GM12878 (cell line): ENCODE results near the gene SEMA5A. TPM values are rescaled to one million over a fixed set of nuclear protein-coding genes. Genes with fewer than 3 reads are reported as not detected.
A peak's percentile ranks its signal among the peaks of the same experiment; 100 is the strongest.

Experiments
- ATAC-seq: fragments of 200-7000 bp; cut with Tn5 transposase; 3 replicates; pipeline ENCODE4 v1.9.1; 2020; ENCODE audit warnings: mild to moderate bottlenecking, moderate library complexity
- BruUV-seq: library from RNA; stranded (reverse); fragments of 400-500 nt; replicated peaks from 2 replicates; lab custom pipeline; 2021; lab: Mats Ljungman, UMichigan
- CTCF ChIA-PET: fragments of 300-600 bp; sonication (Branson Sonifier 250); formaldehyde crosslinking; extraction: SDS; loops from one replicate; lab custom pipeline; 2021; ENCODE audit warnings: inconsistent platforms; lab: Yijun Ruan, JAX
- POLR2A ChIA-PET: fragments of 350-600 bp; formaldehyde crosslinking; extraction: SDS; loops from one replicate; lab custom pipeline; 2021; ENCODE audit warnings: inconsistent platforms; lab: Charles Lee
- RAD21 ChIA-PET: fragments of 300-600 bp; sonication (Branson Sonifier 250); formaldehyde crosslinking; loops from one replicate; lab custom pipeline; 2023; ENCODE audit warnings: antibody characterized with exemption; ENCODE audit not compliant: unreplicated experiment; lab: Charles Lee
- SMC1A ChIA-PET: fragments of 300-600 bp; sonication (Branson Sonifier 250); formaldehyde crosslinking; loops from one replicate; lab custom pipeline; 2023; ENCODE audit not compliant: unreplicated experiment, uncharacterized antibody; lab: Charles Lee
- DNase-seq: peaks from one replicate; pipeline ENCODE4 v3.0.0-alpha.2; 2011; ENCODE audit warnings: low read depth, low spot score
- FAIRE-seq: peaks from 3 replicates; lab custom pipeline; 2011; peaks lifted over from hg19 to GRCh38; lab: Jason Lieb, UNC
- H2AFZ ChIP-seq: 2 replicates; pipeline ENCODE4 v1.6.0; 2011; ENCODE audit warnings: low read depth, low read length, control low read depth; ENCODE audit not compliant: control insufficient read depth
- H3K27ac ChIP-seq: 2 replicates; pipeline ENCODE4 v1.5.1; 2011; ENCODE audit warnings: control low read depth; ENCODE audit not compliant: control insufficient read depth, insufficient read depth
- H3K27me3 ChIP-seq, 2 experiments: replicated peaks in 1 of 2; 2 replicates each; pipeline versions ENCODE4 v1.6.0 to v1.6.1; 2011; ENCODE audit warnings: low read length in 1 of 2; ENCODE audit not compliant: control insufficient read depth in 2 of 2, insufficient read depth in 2 of 2
- H3K36me3 ChIP-seq, 2 experiments: 2 replicates each; pipeline ENCODE4 v1.5.1; 2011; ENCODE audit warnings: low read length in 1 of 2; ENCODE audit not compliant: control insufficient read depth in 2 of 2, insufficient read depth in 2 of 2
- H3K4me1 ChIP-seq: 2 replicates; pipeline ENCODE4 v1.6.1; 2011; ENCODE audit warnings: mild to moderate bottlenecking, low read length, moderate library complexity, mixed read lengths; ENCODE audit not compliant: control insufficient read depth, insufficient read depth
- H3K4me2 ChIP-seq: 2 replicates; pipeline ENCODE4 v1.6.0; 2011; ENCODE audit warnings: control low read depth; ENCODE audit not compliant: control insufficient read depth, insufficient read depth
- H3K4me3 ChIP-seq: fragments of 200-600 bp; sonication (generic); 2 replicates; pipeline ENCODE4 v1.5.1; 2016
- H3K79me2 ChIP-seq: 2 replicates; pipeline ENCODE4 v1.6.0; 2011; ENCODE audit warnings: low read length; ENCODE audit not compliant: control insufficient read depth, insufficient read depth
- H3K9ac ChIP-seq: 2 replicates; pipeline ENCODE4 v1.8.0; 2011; ENCODE audit warnings: low read length, control low read depth, mixed read lengths; ENCODE audit not compliant: control insufficient read depth, insufficient read depth
- H3K9me3 ChIP-seq: replicated peaks from 3 replicates; pipeline ENCODE4 v1.5.1; 2011; ENCODE audit warnings: mild to moderate bottlenecking, low read length; ENCODE audit not compliant: control insufficient read depth, insufficient read depth
- H4K20me1 ChIP-seq: 2 replicates; pipeline ENCODE4 v1.6.0; 2011; ENCODE audit not compliant: control insufficient read depth, insufficient read depth
- BCL11A ChIP-seq: IDR thresholded peaks from 2 replicates; pipeline ENCODE4 v1.6.1; 2011; ENCODE audit warnings: low read depth, low read length
- BRCA1 ChIP-seq: IDR thresholded peaks from 2 replicates; pipeline ENCODE4 v1.6.1; 2011; ENCODE audit warnings: low read depth, low read length, improper control_type of control experiment
- EGR1 ChIP-seq, 2 experiments: IDR thresholded peaks; 1 replicate in 1 of 2; 2 replicates in 1 of 2; pipeline ENCODE4 v1.6.1; 2011 to 2012; ENCODE audit warnings: low read depth in 2 of 2, low read length in 2 of 2, borderline replicate concordance in 1 of 2, mild to moderate bottlenecking in 1 of 2, moderate library complexity in 1 of 2
- IKZF2 ChIP-seq, 2 experiments: fragments of 450-650 bp; IDR thresholded peaks; 2 replicates each; pipeline ENCODE4 v1.6.1; 2017; ENCODE audit warnings: mild to moderate bottlenecking in 2 of 2, moderate library complexity in 2 of 2
- MTA2 ChIP-seq: fragments of 450-650 bp; IDR thresholded peaks from 2 replicates; pipeline ENCODE4 v1.6.1; 2016; ENCODE audit warnings: low read depth, mild to moderate bottlenecking, moderate library complexity
- NR2C1 ChIP-seq: fragments of 450-650 bp; IDR thresholded peaks from 2 replicates; pipeline ENCODE4 v1.6.1; 2017; ENCODE audit warnings: antibody characterized with exemption, mild to moderate bottlenecking, moderate library complexity
- RUNX3 ChIP-seq: IDR thresholded peaks from 2 replicates; pipeline ENCODE4 v1.6.1; 2012; ENCODE audit warnings: low read length, inconsistent platforms
- TARDBP ChIP-seq: IDR thresholded peaks from 2 replicates; pipeline ENCODE4 v1.6.1; 2016; ENCODE audit warnings: borderline replicate concordance
- TCF3 ChIP-seq: IDR thresholded peaks from 2 replicates; pipeline ENCODE4 v1.6.1; 2012; ENCODE audit warnings: low read depth, mild to moderate bottlenecking, low read length, borderline replicate concordance; ENCODE audit not compliant: insufficient read depth
- ZNF274 ChIP-seq: IDR thresholded peaks from one replicate; pipeline ENCODE4 v1.8.0; 2011; ENCODE audit not compliant: insufficient read length, insufficient read depth
- WGBS: methylation state at CpG from one replicate; pipeline ENCODE4 v1.1.6; 2016; ENCODE audit warnings: low lambda C conversion rate; ENCODE audit not compliant: insufficient replicate concordance, insufficient coverage; ENCODE audit errors: missing lambda C conversion rate; 5-methylcytosine and 5-hydroxymethylcytosine counted together
- in situ Hi-C: fragments of 300-500 bp; cut with MboI; formaldehyde crosslinking; loops from 9 replicates; pipeline ENCODE4 v1.14.3; 2018; ENCODE audit warnings: mixed read lengths
- intact Hi-C: fragments of 100-400 bp; cut with micrococcal nuclease; formaldehyde crosslinking; loops from one replicate; pipeline ENCODE4 v1.14.2; 2022; ENCODE audit not compliant: unreplicated experiment
- polyA plus RNA-seq, 11 experiments: library from polyadenylated mRNA; depleted of rRNA in 4 of 11; unstranded in 6 of 11; stranded (reverse) in 5 of 11; fragments of >200 nt; fragmentation: Nextera tagmentation in 4 of 11; fragmentation: Illumina TruSeq in 1 of 11; extraction: Ambion mirVana in 4 of 11; extraction: Trizol in 1 of 11; gene quantifications; 1 replicate in 1 of 11; 2 replicates in 10 of 11; pipeline versions ENCODE4 v1.2.1 to v1.2.3, GENCODE V29; 2011 to 2016; ENCODE audit warnings: inconsistent platforms in 2 of 11, missing spikeins in 2 of 11, low read depth in 1 of 11
- total RNA-seq, 4 experiments: library from RNA; depleted of rRNA in 3 of 4; stranded (reverse); fragments of >200 nt in 3 of 4; fragmentation: Illumina TruSeq in 1 of 4; extraction: Trizol in 1 of 4; gene quantifications; 2 replicates each; pipeline versions ENCODE4 v1.2.1 to v1.2.3, GENCODE V29; 2013 to 2021
- TF ChIP-seq, protein P1 (sequence below): fragments of 450-650 bp; IDR thresholded peaks from 2 replicates; pipeline ENCODE4 v1.6.1; 2017; ENCODE audit warnings: mild to moderate bottlenecking, moderate library complexity
- TF ChIP-seq, protein P2 (sequence below): fragments of 450-650 bp; formaldehyde crosslinking; IDR thresholded peaks from 2 replicates; pipeline ENCODE4 v1.4.0; 2020; ENCODE audit warnings: mild to moderate bottlenecking, moderate library complexity

SEMA5A gene
- total and polyA plus RNA-seq, 10 of the 15 experiments (the other 5 are each of a cell fraction or from before 2014, with no cell fraction given): 0.03 to 2.4 (median 0.09) TPM; not detected in 1

DNA sequence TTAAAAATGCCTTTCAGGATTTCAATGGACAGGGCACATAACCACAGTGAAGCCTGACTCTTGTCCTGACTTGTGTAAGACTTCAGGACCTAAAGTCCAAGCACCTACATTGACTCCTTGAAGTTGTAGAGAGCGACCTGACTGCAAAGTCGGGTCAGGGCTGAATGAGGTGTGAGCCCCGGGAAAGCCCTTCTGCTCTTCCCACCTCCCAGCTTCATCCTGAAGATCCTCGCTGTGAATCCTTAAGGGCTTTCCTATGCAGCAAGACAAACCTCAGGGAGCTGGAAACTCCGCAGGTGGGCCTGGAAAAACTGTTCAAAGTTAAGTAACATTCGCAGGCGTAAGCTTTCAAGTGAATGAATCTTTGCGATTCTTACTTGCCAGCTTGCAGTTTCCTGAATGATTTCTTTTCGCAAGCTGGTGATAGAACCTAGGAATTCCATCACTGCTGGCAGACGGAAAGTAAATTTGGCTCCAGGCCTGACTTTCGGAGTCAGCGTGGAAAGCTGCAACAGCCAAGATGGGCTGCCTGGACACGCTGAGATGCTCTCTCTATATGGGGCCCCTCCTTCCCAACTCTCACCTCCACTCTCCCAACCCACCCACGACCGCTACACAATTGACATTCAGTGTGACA, 10.9 kb downstream of the SEMA5A start (continued):
- TF ChIP-seq EGR1 (IDR thresholded peaks at IDR 0.05; ENCODE audit: borderline replicate concordance in 1 of 2, low read depth in 2 of 2, low read length in 2 of 2): no peak
- no peak for TF ChIP-seq BRCA1
- TF ChIP-seq ZNF274: no peak

DNA sequence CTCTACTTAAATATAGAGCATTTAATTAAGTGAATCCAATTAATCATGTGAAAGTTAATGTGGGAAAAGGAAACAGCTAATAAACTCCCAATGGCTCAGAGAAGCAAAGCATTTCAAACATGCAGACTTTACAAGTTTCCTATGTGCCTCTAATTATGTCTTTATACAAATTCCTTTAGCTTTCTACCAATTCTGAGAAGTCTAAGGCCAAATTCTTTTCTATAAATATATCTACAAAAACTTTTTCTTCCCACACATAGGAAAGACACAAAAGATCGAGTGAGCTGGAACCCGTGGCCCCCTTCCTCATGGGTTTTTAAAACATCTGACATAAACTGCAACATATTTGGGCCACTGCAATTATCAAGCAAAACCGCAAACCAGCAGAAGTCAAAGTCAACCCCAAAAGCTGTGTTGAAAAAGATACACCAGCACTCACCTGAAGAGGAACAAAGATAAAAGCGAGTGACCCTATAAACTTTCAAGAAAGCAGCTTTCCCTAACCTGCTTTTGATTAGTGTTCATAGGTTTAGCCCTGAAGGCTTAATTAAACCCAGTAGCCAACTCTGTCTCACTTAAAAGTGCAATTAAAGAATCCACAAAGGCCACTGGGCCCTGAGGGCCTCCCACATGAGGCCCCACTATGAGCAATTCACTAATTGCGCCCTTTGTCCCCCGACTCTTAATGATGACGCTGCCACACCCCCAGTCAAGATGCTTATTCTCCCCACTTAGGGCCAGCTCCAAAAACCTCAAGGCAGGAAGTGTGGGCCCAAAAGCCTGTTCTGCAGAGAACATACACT, 12.1 kb downstream of the SEMA5A start:
- no peak overlapping the region for H3K4me3 ChIP-seq
- in situ Hi-C loops (loop anchor here (25.0 kb wide), 1 partner anchor 1621 kb away; no protein-coding TSS in a partner anchor), intact Hi-C loops (no loop called here)
- 46% methylated on average over 7 of the region's 7 CpGs for WGBS
- H4K20me1 ChIP-seq: no peaks in the 10 kb centered on the region
- BruUV-seq: no TSS peak
- CTCF ChIA-PET: no interaction called here
- H3K9ac ChIP-seq: no peak overlapping the region
- SMC1A ChIA-PET: interaction anchor here (1.0 kb wide), 1 partner anchor 10 kb away, joined by 3 read pairs; no protein-coding TSS in a partner anchor
- POLR2A ChIA-PET: no interaction called here
- FAIRE-seq: no peak
- DNase-seq: peak; percentile 36
- H2AFZ ChIP-seq: no peak overlapping the region
- TF ChIP-seq TARDBP (no peak), ZNF274 (no peak), RUNX3 (peak; percentile 45), BCL11A (peak; percentile 17; the same call in 1 of the 2 replicates), IKZF2 (IDR thresholded peaks at IDR 0.05) (peak in 1 of 2 experiments; percentile 10; a peak in 1 of 4 replicates), MTA2 (peak; percentile 76), NR2C1 (no peak), TCF3 (no peak)
- TF ChIP-seq, protein P1, sequence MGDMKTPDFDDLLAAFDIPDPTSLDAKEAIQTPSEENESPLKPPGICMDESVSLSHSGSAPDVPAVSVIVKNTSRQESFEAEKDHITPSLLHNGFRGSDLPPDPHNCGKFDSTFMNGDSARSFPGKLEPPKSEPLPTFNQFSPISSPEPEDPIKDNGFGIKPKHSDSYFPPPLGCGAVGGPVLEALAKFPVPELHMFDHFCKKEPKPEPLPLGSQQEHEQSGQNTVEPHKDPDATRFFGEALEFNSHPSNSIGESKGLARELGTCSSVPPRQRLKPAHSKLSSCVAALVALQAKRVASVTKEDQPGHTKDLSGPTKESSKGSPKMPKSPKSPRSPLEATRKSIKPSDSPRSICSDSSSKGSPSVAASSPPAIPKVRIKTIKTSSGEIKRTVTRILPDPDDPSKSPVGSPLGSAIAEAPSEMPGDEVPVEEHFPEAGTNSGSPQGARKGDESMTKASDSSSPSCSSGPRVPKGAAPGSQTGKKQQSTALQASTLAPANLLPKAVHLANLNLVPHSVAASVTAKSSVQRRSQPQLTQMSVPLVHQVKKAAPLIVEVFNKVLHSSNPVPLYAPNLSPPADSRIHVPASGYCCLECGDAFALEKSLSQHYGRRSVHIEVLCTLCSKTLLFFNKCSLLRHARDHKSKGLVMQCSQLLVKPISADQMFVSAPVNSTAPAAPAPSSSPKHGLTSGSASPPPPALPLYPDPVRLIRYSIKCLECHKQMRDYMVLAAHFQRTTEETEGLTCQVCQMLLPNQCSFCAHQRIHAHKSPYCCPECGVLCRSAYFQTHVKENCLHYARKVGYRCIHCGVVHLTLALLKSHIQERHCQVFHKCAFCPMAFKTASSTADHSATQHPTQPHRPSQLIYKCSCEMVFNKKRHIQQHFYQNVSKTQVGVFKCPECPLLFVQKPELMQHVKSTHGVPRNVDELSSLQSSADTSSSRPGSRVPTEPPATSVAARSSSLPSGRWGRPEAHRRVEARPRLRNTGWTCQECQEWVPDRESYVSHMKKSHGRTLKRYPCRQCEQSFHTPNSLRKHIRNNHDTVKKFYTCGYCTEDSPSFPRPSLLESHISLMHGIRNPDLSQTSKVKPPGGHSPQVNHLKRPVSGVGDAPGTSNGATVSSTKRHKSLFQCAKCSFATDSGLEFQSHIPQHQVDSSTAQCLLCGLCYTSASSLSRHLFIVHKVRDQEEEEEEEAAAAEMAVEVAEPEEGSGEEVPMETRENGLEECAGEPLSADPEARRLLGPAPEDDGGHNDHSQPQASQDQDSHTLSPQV: no peak
- TF ChIP-seq, protein P2, sequence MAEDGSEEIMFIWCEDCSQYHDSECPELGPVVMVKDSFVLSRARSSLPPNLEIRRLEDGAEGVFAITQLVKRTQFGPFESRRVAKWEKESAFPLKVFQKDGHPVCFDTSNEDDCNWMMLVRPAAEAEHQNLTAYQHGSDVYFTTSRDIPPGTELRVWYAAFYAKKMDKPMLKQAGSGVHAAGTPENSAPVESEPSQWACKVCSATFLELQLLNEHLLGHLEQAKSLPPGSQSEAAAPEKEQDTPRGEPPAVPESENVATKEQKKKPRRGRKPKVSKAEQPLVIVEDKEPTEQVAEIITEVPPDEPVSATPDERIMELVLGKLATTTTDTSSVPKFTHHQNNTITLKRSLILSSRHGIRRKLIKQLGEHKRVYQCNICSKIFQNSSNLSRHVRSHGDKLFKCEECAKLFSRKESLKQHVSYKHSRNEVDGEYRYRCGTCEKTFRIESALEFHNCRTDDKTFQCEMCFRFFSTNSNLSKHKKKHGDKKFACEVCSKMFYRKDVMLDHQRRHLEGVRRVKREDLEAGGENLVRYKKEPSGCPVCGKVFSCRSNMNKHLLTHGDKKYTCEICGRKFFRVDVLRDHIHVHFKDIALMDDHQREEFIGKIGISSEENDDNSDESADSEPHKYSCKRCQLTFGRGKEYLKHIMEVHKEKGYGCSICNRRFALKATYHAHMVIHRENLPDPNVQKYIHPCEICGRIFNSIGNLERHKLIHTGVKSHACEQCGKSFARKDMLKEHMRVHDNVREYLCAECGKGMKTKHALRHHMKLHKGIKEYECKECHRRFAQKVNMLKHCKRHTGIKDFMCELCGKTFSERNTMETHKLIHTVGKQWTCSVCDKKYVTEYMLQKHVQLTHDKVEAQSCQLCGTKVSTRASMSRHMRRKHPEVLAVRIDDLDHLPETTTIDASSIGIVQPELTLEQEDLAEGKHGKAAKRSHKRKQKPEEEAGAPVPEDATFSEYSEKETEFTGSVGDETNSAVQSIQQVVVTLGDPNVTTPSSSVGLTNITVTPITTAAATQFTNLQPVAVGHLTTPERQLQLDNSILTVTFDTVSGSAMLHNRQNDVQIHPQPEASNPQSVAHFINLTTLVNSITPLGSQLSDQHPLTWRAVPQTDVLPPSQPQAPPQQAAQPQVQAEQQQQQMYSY (CRISPR knock-in tag): no peak
- H3K79me2 ChIP-seq: no peaks in the 10 kb centered on the region
- no peak overlapping the region for H3K4me2 ChIP-seq
- no peaks in the 10 kb centered on the region; a peak in 1 of 4 replicates for H3K27me3 ChIP-seq
- no peaks in the 10 kb centered on the region for H3K4me1 ChIP-seq
- RAD21 ChIA-PET: interaction anchor here (1.0 kb wide), 1 partner anchor 10 kb away, joined by 3 read pairs; no protein-coding TSS in a partner anchor
- peak; percentile 23; the same call in 1 of the 3 replicates for ATAC-seq
- no peaks in the 10 kb centered on the region; the same call in 2 of the 3 replicates for H3K9me3 ChIP-seq
- no peaks in the 10 kb centered on the region for H3K36me3 ChIP-seq
- H3K27ac ChIP-seq: no peak overlapping the region
